HG02642 (cell line): ENCODE data around the gene C12orf57.

ENCODE experiments used
- ATAC-seq: cut with Tn5 transposase; IDR thresholded peaks from one replicate; pipeline ENCODE4 v1.9.1; 2021; ENCODE audit warnings: mild to moderate bottlenecking; ENCODE audit not compliant: unreplicated experiment, poor library complexity

C12orf57 gene

DNA sequence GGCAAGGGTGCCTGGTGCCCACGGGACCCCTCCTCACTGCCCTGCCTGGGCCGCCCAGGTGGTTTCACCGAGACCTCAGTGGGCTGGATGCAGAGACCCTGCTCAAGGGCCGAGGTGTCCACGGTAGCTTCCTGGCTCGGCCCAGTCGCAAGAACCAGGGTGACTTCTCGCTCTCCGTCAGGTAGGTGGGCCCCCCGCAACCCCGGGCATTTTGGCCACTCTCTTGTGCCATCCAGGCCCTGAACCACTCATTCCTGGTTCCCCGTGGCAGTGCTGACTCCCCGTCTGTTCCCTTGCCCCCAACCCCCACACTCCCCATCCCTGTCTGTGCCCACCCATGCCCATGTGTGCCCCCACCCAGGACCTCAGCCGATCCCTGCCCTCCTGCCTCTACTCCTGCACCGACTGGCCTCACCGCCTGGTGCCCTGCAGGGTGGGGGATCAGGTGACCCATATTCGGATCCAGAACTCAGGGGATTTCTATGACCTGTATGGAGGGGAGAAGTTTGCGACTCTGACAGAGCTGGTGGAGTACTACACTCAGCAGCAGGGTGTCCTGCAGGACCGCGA is 7.8 kb downstream of the C12orf57 start:
- ATAC-seq = no peak

DNA sequence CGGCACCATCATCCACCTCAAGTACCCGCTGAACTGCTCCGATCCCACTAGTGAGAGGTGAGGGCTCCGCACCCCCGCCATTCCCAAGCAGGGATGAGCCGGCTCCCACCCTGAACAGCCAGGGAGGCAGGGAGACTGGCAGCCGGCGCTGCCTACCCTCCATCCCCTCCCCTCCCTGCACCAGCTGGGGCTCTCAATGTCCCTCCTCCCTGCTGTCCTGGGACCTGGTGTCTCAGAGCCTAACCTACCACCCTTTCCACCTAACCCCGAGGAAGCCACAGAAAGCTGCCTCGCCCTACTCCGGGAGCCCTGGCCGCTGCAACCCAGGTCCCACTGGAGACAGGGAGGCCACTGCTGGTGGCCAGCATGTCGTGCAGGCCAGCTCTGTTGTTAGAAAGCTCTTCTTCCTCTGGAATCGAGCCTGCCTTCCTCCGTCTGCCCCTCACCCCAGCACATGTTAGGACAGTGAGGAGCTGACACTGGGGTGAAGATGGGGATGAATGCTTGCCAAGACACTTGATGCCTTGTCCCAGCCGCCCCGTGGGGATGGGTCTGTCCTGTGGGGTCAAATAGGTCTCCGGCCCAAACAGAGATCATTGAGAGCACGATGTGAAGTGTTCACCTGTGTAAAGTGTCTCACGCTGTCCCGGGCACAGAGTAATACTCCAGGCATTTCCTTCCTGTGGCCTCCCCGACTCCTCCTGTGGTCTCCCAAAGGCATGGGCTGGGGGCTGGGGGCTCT is 8.5 kb downstream of the C12orf57 start:
- ATAC-seq = no peak

DNA sequence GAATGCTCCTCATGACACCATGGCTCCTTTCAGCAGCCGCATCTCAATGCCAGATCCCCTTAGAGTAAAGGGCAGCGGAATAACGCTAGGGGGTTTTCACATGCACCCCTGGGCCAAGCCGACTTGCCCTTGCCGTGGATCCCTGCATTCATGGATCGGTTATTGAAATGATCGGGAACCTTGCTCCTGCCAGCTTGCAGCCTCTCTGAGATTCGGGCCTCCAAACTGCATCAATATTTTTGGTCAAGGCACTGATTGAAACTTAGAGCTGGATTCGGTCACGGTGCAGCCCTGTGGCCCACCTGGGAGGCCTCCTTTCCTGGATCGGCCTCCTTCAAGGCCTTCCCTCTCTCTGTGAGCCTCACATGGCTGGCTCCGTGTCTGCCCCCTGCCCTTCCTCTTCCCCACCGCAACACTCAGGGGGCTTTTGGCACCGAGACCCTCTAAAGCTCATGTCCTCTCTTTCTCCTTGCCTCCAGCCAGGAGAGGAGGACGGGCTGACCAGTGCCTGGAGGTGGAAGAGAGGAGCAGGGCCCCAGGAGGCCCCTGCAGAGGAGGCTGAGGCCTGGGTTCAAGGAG is 9.1 kb downstream of the C12orf57 start:
- ATAC-seq = no peak

DNA sequence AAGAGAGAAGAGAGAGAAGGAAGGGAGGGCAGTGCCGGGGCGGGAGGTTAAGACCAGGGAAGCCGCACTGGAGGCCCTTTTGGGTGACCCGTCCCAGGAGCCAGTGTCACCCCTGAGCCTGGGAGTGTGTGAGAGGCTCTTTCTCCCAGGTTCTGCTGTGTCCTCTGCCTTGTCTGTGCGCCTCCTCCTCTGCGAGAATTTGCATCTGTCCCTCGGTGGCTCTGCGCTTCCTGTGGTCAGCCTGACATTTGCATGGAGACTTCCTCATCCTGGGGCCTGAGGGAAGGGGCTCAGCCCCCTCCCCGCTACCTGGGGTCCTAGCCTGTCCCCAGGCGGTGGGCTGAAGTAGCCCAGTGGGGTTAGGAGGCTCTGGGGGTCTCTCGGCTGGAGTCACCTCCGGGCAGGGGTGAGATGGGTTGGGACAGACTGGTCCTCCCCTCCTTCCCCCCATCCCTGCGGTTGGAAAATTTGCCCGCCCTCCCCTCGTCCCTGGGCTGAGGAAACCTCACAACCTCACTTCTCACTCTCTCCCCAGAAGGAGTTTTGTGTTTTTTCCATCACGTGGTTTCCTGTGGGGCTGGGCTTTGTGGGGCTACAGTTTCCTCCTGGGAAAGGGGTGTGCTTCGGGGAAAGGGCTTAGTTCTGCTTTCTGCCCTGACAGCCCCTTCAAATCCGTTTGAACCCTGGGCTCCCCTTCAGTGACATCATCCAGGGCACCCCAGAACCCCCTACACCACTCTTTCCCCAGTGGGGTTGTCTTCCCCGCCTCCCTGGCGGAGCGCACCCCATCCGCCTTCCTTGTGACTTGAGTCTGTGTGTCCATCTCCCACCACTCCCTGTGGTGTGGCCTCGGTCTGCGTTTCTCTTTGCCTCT is 9.9 kb downstream of the C12orf57 start:
- ATAC-seq = peak; percentile 57

DNA sequence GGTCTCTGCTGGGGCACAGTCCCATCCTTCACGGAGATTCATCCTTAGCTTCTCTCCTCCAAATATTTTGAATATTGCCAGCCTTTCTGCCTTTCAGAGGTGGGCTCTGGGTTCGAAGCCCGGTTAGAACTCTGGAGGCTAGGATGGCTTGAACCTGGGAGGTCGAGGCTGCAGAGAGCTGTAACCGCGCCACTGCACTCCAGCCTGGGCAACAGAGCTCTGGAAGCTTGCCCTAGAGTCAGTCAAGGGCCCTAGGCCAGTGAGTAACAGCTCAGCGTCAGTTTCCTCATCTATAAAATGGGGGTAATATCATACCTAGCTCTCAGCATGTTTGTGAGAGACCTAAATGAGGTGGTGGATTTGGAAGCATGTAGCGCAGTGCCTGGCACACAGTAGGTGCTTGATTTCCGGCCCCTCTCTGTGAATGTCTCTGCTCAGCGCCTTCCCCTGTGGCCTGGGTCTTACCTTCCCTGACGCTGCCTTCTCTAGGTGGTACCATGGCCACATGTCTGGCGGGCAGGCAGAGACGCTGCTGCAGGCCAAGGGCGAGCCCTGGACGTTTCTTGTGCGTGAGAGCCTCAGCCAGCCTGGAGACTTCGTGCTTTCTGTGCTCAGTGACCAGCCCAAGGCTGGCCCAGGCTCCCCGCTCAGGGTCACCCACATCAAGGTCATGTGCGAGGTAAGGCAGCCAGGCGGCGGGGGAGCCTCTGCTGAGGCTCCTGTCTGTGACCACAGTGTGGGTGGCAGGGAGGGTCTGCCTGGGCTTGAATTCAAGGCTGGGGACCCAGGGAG is 10.7 kb downstream of the C12orf57 start:
- ATAC-seq = no peak

DNA sequence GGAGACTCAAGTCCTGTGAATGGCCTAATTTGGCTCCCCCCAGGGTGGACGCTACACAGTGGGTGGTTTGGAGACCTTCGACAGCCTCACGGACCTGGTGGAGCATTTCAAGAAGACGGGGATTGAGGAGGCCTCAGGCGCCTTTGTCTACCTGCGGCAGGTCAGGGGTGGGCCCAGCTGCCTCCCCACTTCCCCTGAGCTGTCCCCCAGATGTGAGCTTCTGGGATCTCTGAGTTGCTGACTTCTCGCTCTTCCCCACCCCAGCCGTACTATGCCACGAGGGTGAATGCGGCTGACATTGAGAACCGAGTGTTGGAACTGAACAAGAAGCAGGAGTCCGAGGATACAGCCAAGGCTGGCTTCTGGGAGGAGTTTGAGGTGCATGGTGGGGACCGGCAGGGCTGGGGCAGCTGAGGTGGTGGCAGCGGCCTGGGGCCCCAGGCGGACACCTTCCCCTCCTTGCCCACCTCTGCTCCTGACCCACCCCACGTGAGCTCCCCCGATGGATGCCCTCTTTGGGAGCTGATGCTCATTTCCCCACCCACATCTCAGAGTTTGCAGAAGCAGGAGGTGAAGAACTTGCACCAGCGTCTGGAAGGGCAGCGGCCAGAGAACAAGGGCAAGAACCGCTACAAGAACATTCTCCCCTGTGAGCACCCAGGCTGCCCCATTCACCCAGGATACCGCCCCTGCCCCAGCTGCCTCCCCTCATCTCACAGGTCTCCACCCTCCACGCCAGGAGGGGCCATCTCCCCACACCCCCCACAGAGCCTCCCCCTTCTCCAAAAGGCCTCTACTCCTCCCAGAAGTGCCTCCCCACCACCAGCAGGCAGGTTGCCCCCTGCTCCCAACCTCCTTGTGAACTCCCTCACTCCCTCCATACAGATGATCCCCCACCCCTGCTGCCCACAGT is 11.5 kb downstream of the C12orf57 start:
- ATAC-seq = no peak

DNA sequence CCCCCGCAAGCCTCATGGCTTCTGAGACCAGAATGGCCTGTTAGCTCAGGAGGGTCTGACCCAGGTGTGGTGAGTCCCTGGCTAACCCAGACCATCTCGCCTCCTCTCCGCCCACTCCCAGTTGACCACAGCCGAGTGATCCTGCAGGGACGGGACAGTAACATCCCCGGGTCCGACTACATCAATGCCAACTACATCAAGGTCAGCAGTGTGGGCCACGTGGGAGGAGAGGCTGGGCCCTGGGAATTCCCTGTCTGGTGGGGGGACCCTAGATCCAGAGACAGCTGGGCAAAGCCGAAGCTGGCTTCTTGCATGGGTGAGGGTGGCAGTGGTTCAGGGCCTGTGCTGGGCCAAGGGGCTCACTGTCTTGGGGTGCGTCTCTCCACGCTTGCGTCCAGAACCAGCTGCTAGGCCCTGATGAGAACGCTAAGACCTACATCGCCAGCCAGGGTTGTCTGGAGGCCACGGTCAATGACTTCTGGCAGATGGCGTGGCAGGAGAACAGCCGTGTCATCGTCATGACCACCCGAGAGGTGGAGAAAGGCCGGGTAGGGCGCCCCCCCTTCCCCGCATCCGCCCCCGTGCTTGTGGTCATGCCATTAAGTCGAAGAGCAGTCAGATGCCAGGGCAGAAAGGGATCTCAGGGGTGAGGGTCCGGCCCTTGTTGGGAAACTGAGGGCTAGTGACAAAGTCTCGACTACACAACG is 12.4 kb downstream of the C12orf57 start:
- ATAC-seq = no peak

DNA sequence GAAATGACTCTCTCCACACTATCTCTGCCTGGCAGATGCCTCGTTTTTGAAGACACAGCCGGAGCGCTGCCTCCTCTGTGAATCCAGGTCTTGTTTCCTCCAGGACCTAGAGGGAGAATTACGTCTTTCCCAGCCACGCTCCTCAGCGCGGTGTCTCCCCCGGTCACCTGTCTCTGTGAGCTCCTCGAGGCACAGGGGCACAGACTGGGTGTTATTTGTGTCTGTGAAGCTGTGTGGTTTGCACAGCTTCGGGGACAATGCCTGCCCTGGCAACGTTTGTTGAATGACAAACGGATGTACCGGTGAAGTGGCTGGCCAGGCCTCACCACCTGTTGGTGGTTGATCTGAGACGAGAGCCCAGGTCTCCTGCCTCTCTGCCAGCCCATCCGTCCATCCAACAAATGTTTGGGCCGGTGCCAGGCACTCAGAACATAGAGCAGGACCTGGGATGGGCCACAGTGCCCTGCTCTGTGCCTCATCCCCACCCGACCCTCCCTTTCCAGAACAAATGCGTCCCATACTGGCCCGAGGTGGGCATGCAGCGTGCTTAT is 13.4 kb downstream of the C12orf57 start:
- no peak for ATAC-seq

DNA sequence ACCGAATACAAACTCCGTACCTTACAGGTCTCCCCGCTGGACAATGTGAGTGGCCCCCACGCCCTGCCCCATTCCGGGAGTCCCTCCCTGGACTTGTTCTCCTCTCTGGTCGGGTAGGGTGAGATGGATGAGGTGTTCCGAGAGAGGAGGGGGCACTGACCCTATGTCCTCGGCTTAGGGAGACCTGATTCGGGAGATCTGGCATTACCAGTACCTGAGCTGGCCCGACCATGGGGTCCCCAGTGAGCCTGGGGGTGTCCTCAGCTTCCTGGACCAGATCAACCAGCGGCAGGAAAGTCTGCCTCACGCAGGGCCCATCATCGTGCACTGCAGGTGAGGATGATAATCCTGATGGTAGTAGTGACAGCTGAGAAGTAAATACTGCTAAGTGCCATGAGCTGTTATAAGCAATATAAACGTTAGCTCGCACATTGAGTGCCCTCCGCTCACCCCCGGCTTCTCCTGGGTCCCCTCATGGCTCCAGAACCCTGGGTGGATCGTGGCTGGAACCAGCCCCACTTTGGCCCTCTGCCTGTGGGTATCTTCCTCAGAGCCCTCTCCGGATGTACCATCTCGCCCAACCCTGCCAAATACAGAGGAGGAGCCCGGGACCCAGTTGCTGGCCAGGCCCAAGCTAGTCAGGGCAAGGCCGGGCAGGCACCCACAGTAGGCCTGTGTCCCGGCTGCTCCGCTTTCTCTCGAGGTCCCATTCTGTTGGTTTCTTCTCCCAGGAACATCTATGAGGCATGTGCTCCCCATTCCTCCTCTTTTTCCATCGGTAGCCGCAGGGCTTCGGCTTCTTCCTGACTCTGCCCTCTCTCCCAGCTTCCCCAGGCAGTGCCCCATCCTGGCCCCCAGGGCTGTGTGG is 14.2 kb downstream of the C12orf57 start:
- no peak for ATAC-seq

DNA sequence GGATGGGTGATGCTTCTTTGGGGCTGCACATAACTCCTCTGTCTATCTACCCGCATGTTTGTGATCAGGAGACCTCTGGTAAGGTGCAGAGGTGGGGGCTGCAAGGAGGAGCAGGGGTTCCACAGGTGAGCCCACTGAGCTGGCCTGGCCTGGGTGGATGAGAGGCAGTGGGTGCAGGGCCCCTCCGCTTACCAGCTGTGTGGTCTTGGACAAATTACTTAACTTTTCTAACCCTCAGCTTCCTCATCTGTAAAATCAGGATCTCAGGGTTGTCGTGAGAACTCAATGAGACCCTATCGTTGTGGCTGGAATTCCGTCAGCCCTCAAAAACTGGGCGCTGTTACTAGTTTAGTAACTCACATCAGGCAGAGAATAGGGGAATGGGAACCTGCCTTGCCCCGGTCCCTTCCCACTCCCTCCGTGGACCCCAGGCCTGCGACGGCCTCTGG is 14.8 kb downstream of the C12orf57 start:
- ATAC-seq = no peak

DNA sequence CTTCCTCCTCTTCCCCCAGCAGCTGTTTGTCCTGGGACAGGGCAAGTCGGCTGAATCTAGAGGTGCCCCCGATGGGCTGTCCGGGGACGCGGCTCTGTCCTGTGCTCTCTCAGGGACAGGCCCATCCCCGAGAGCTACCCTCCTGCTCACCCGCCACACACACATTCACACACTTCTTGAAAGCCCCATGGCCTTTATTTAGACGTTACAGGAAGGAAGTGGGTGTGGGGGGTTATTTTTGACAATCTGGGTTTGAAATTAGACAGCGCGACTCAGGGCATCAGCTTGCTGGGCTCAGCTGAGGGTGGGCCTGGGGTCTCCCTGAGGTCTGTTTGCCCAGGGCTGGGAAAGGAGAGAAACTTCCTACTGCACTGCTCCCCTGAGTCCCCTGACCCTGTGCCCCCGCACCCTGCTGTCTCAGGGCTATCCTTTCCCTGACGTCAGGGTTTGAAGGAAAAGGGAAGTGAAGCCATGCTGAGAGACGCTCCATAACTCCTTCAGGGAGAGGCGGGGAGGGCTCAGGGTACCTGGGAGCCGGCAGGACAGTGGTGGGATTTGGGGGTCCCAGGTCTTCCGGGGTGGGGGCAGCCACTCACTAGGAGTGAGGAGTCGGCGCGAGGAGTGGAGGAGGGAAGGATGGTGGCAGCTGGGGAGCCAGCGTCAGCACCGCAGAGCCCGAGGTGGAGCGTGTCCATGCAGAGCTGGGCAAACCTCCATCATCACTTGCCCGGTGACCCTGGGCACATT is 15.4 kb downstream of the C12orf57 start:
- ATAC-seq = peak; percentile 55

DNA sequence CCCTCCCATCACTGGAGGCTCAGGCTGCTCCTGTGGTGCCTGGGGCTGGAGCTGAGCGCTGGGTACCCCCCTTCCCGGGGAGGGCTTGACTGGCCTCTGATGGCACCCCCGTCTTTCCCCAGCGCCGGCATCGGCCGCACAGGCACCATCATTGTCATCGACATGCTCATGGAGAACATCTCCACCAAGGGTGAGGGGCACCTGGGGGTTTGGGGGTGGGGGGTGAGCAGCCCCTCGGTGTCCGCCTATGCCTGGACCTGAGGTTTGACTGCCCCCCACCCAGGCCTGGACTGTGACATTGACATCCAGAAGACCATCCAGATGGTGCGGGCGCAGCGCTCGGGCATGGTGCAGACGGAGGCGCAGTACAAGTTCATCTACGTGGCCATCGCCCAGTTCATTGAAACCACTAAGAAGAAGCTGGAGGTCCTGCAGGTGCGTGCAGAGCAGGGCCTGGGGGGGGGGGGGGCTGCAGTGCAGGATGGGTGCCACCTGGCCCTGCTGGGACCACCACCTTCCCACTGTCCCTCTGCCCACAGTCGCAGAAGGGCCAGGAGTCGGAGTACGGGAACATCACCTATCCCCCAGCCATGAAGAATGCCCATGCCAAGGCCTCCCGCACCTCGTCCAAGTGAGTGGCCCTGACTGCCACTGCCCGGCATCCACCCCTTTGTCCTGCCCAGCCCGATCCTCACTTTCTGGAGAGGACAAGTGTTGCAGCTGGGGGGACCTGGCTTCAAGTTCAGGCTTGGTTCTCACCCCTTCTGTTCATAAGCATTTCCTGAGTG is 16.2 kb downstream of the C12orf57 start:
- no peak for ATAC-seq

DNA sequence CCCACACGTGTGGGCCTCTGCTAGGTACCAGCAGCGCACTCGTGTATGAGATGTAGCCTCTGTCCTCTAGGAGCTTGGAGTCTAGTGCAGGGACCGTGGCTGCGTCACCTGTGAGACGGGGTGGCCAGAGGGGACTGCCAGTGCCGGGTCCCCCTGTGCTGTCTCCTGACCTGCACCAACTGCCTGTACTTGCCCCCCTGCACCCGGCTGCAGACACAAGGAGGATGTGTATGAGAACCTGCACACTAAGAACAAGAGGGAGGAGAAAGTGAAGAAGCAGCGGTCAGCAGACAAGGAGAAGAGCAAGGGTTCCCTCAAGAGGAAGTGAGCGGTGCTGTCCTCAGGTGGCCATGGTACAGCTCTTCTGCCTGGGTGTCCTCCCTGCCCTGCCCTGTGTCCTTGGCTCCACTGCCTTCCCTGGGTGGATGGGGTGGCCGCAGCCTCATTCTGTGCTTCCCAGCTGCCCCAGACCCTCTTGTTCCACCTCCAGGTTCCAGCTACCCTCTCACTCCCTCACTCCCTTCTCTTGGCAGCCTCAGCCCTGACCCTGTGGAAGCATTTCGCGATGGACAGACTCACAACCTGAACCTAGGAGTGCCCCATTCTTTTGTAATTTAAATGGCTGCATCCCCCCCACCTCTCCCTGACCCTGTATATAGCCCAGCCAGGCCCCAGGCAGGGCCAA is 16.9 kb downstream of the C12orf57 start:
- ATAC-seq = no peak

DNA sequence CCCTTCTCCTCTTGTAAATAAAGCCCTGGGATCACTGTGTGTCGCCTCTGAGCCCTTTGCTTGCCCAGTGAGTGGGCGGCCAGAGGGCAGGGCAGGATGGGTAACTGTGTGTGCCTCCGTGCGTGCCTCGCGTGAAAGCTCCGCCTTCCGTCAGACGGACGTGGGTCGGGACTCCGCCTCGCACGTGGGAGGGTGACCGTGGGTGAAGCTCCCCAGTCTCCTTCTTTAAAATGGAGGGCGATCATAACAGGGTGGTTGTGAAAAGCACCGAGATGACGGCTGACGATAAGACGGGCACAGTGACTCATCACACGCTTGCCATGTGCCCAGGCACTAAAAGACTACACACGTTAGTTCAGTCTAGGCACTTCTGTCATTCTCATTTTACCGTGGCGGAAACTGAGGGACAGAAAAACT is 17.5 kb downstream of the C12orf57 start:
- no peak for ATAC-seq

DNA sequence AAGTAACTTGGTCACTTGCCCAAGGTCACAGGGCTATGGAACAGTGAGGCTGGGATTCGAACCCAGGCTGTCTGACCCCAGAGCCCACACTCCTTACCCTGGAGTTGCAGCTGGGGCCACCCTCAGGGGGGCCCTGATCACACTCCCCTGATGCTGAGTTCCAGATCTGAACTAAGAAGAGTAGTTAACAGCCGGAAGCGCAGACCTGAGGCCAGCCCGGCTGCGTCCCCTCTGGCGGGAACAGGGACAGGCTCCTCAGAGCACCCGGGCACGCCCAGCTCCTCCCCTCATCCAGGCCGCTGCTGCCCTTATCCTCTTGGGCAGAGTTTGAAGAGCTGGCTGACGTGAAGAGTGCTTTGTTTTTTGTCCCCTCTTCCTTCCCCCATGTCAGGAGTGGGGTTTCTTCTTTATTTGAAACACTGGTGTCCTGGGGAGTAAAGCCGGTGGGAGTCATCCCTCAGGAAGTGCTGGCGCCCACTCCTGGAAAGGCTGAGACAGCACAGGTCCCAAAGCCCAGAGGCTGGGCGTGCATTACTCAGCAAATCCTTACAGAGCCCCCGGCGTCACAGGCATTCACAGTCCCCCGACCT is 18.0 kb downstream of the C12orf57 start:
- ATAC-seq = no peak
